Measurements from ENCODE around the gene FCER1A. TPM values are rescaled to one million over a fixed set of nuclear protein-coding genes. Genes with fewer than 3 reads are reported as not detected.

Gene FCER1A
- 1.6 TPM for polyA plus RNA-seq (2013, experiment 1 of 2)
- 3.5 TPM for polyA plus RNA-seq (2013, experiment 2 of 2)

- Histone ChIP-seq H3K4me3 (ENCODE audit: extremely low read depth, insufficient read depth, low read length, poor library complexity, severe bottlenecking) (no peak within 1 kb of the TSS), H3K4me1 (ENCODE audit: control insufficient read depth, insufficient read depth, low read length, poor library complexity, severe bottlenecking) (peaks cover 3% of the 10 kb centered on the region)
- 100% methylated on average over 1 of the region's 1 CpG; no CpG with 5 or more reads in 1 of the 2 experiments for WGBS, 2 experiments (ENCODE audit: insufficient coverage in 2 of 2)
These were observed at the start of gene FCER1A for GRCh38 chr1:159302095-159302494. FCER1A (plus strand) TSS chr1:159302336; CDS start chr1:159302365, 29 bp downstream.

GRCh38 chr1:159261311-159261710, 40.8 kb upstream of the FCER1A start:
- no peaks in the 10 kb centered on the region for H3K4me1 ChIP-seq (ENCODE audit: control insufficient read depth, insufficient read depth, low read length, poor library complexity, severe bottlenecking)
- H3K4me3 ChIP-seq (ENCODE audit: extremely low read depth, insufficient read depth, low read length, poor library complexity, severe bottlenecking) = no peak overlapping the region
- no peaks in the 10 kb centered on the region for H3K36me3 ChIP-seq (ENCODE audit: control insufficient read depth, insufficient read depth, low read length)
- no peak overlapping the region for H3K27ac ChIP-seq (ENCODE audit: low read depth, low read length, severe bottlenecking)
- H3K9me3 ChIP-seq (ENCODE audit: control insufficient read depth, low read length) = no peaks in the 10 kb centered on the region

More at GRCh38 chr1:159302095-159302494, at the start of gene FCER1A:
- no peaks in the 10 kb centered on the region for H3K36me3 ChIP-seq (ENCODE audit: control insufficient read depth, insufficient read depth, low read length)
- no peak within 1 kb of the TSS for H3K27ac ChIP-seq (ENCODE audit: low read depth, low read length, severe bottlenecking)
- H3K9me3 ChIP-seq (ENCODE audit: control insufficient read depth, low read length) = no peaks in the 10 kb centered on the region

GRCh38 chr1:159261721-159262494, 40.2 kb upstream of the FCER1A start:
- WGBS, 2 experiments (ENCODE audit: insufficient coverage in 2 of 2) = 83% methylated on average over 1 of the region's 2 CpGs; no CpG with 5 or more reads in 1 of the 2 experiments
- no peaks in the 10 kb centered on the region for H3K9me3 ChIP-seq (ENCODE audit: control insufficient read depth, low read length)
- H3K4me3 ChIP-seq (ENCODE audit: extremely low read depth, insufficient read depth, low read length, poor library complexity, severe bottlenecking) = no peak overlapping the region
- H3K4me1 ChIP-seq (ENCODE audit: control insufficient read depth, insufficient read depth, low read length, poor library complexity, severe bottlenecking) = no peaks in the 10 kb centered on the region
- H3K27ac ChIP-seq (ENCODE audit: low read depth, low read length, severe bottlenecking) = no peak overlapping the region
- no peaks in the 10 kb centered on the region for H3K36me3 ChIP-seq (ENCODE audit: control insufficient read depth, insufficient read depth, low read length)

- WGBS, 2 experiments (ENCODE audit: insufficient coverage in 2 of 2) = 81 to 86% methylated on average over 2 of the region's 3 CpGs
- Histone ChIP-seq H3K9me3 (ENCODE audit: control insufficient read depth, low read length) (no peaks in the 10 kb centered on the region), H3K4me3 (ENCODE audit: extremely low read depth, insufficient read depth, low read length, poor library complexity, severe bottlenecking) (no peak overlapping the region), H3K4me1 (ENCODE audit: control insufficient read depth, insufficient read depth, low read length, poor library complexity, severe bottlenecking) (no peaks in the 10 kb centered on the region), H3K36me3 (ENCODE audit: control insufficient read depth, insufficient read depth, low read length) (no peaks in the 10 kb centered on the region), H3K27ac (ENCODE audit: low read depth, low read length, severe bottlenecking) (no peak overlapping the region)
These were observed 35.3 kb upstream of the FCER1A start for GRCh38 chr1:159266832-159267231.

GRCh38 chr1:159274631-159275030, 27.5 kb upstream of the FCER1A start:
- Histone ChIP-seq H3K9me3 (ENCODE audit: control insufficient read depth, low read length) (no peaks in the 10 kb centered on the region), H3K27ac (ENCODE audit: low read depth, low read length, severe bottlenecking) (no peak overlapping the region), H3K36me3 (ENCODE audit: control insufficient read depth, insufficient read depth, low read length) (no peaks in the 10 kb centered on the region), H3K4me1 (ENCODE audit: control insufficient read depth, insufficient read depth, low read length, poor library complexity, severe bottlenecking) (no peaks in the 10 kb centered on the region), H3K4me3 (ENCODE audit: extremely low read depth, insufficient read depth, low read length, poor library complexity, severe bottlenecking) (no peak overlapping the region)
- WGBS, 2 experiments (ENCODE audit: insufficient coverage in 2 of 2) = 80% methylated on average over 1 of the region's 2 CpGs; no CpG with 5 or more reads in 1 of the 2 experiments

- Histone ChIP-seq H3K4me1 (ENCODE audit: control insufficient read depth, insufficient read depth, low read length, poor library complexity, severe bottlenecking) (no peaks in the 10 kb centered on the region), H3K4me3 (ENCODE audit: extremely low read depth, insufficient read depth, low read length, poor library complexity, severe bottlenecking) (no peak overlapping the region), H3K36me3 (ENCODE audit: control insufficient read depth, insufficient read depth, low read length) (no peaks in the 10 kb centered on the region), H3K27ac (ENCODE audit: low read depth, low read length, severe bottlenecking) (no peak overlapping the region), H3K9me3 (ENCODE audit: control insufficient read depth, low read length) (no peaks in the 10 kb centered on the region)
These were observed 26.2 kb upstream of the FCER1A start for GRCh38 chr1:159275891-159276290.

- Histone ChIP-seq H3K9me3 (ENCODE audit: control insufficient read depth, low read length) (no peaks in the 10 kb centered on the region), H3K4me1 (ENCODE audit: control insufficient read depth, insufficient read depth, low read length, poor library complexity, severe bottlenecking) (peaks cover 8% of the 10 kb centered on the region), H3K4me3 (ENCODE audit: extremely low read depth, insufficient read depth, low read length, poor library complexity, severe bottlenecking) (no peak overlapping the region), H3K36me3 (ENCODE audit: control insufficient read depth, insufficient read depth, low read length) (no peaks in the 10 kb centered on the region), H3K27ac (ENCODE audit: low read depth, low read length, severe bottlenecking) (no peak overlapping the region)
- 88 to 100% methylated on average over 2 to 3 of the region's 5 CpGs for WGBS, 2 experiments (ENCODE audit: insufficient coverage in 2 of 2)
These were observed 22.4 kb upstream of the FCER1A start for GRCh38 chr1:159279773-159280172.

GRCh38 chr1:159282118-159282517, 20.0 kb upstream of the FCER1A start:
- WGBS, 2 experiments (ENCODE audit: insufficient coverage in 2 of 2) = no CpG with 5 or more reads among the region's 2 CpGs
- Histone ChIP-seq H3K4me3 (ENCODE audit: extremely low read depth, insufficient read depth, low read length, poor library complexity, severe bottlenecking) (no peak overlapping the region), H3K9me3 (ENCODE audit: control insufficient read depth, low read length) (no peaks in the 10 kb centered on the region), H3K36me3 (ENCODE audit: control insufficient read depth, insufficient read depth, low read length) (no peaks in the 10 kb centered on the region), H3K27ac (ENCODE audit: low read depth, low read length, severe bottlenecking) (peak overlapping the region; percentile 29), H3K4me1 (ENCODE audit: control insufficient read depth, insufficient read depth, low read length, poor library complexity, severe bottlenecking) (peaks cover 8% of the 10 kb centered on the region)

GRCh38 chr1:159289060-159289459, 13.1 kb upstream of the FCER1A start:
- H3K4me3 ChIP-seq (ENCODE audit: extremely low read depth, insufficient read depth, low read length, poor library complexity, severe bottlenecking) = no peak overlapping the region
- 63 to 93% methylated on average over 1 to 2 of the region's 2 CpGs for WGBS, 2 experiments (ENCODE audit: insufficient coverage in 2 of 2)

GRCh38 chr1:159291424-159291823, 10.7 kb upstream of the FCER1A start:
- Histone ChIP-seq H3K36me3 (ENCODE audit: control insufficient read depth, insufficient read depth, low read length) (no peaks in the 10 kb centered on the region), H3K4me1 (ENCODE audit: control insufficient read depth, insufficient read depth, low read length, poor library complexity, severe bottlenecking) (no peaks in the 10 kb centered on the region), H3K9me3 (ENCODE audit: control insufficient read depth, low read length) (no peaks in the 10 kb centered on the region), H3K4me3 (ENCODE audit: extremely low read depth, insufficient read depth, low read length, poor library complexity, severe bottlenecking) (no peak overlapping the region), H3K27ac (ENCODE audit: low read depth, low read length, severe bottlenecking) (no peak overlapping the region)
- 100% methylated on average over 1 of the region's 1 CpG for WGBS, 2 experiments (ENCODE audit: insufficient coverage in 2 of 2)

More at GRCh38 chr1:159289060-159289459, 13.1 kb upstream of the FCER1A start:
- Histone ChIP-seq H3K36me3 (ENCODE audit: control insufficient read depth, insufficient read depth, low read length) (no peaks in the 10 kb centered on the region), H3K4me1 (ENCODE audit: control insufficient read depth, insufficient read depth, low read length, poor library complexity, severe bottlenecking) (no peaks in the 10 kb centered on the region), H3K27ac (ENCODE audit: low read depth, low read length, severe bottlenecking) (no peak overlapping the region), H3K9me3 (ENCODE audit: control insufficient read depth, low read length) (no peaks in the 10 kb centered on the region)

GRCh38 chr1:159296706-159297375, 5.3 kb upstream of the FCER1A start:
- H3K36me3 ChIP-seq (ENCODE audit: control insufficient read depth, insufficient read depth, low read length) = no peaks in the 10 kb centered on the region
- no peak overlapping the region for H3K4me3 ChIP-seq (ENCODE audit: extremely low read depth, insufficient read depth, low read length, poor library complexity, severe bottlenecking)
- 57 to 82% methylated on average over 2 to 5 of the region's 9 CpGs for WGBS, 2 experiments (ENCODE audit: insufficient coverage in 2 of 2)
- H3K27ac ChIP-seq (ENCODE audit: low read depth, low read length, severe bottlenecking) = no peak overlapping the region
- no peaks in the 10 kb centered on the region for H3K9me3 ChIP-seq (ENCODE audit: control insufficient read depth, low read length)
- peaks cover 3% of the 10 kb centered on the region for H3K4me1 ChIP-seq (ENCODE audit: control insufficient read depth, insufficient read depth, low read length, poor library complexity, severe bottlenecking)
